ENCODE results near the gene RBM47. TPM values are rescaled to one million over a fixed set of nuclear protein-coding genes. Genes with fewer than 3 reads are reported as not detected.

RBM47 gene
- total and polyA plus RNA-seq, 2 donors (not counting 1 experiment from before 2014, with no cell fraction given): 0.14 to 1.8 TPM

GRCh38 chr4:40378619-40379018 is 251.0 kb downstream of the RBM47 start:
- no peak for DNase-seq (ENCODE audit: low read depth in 2 of 2)
- Histone ChIP-seq H3K79me2 (ENCODE audit: control insufficient read depth, insufficient read depth, low read length) (no peaks in the 10 kb centered on the region), H3K27me3 (ENCODE audit: control insufficient read depth, insufficient read depth, low read length) (no peaks in the 10 kb centered on the region), H2AFZ (ENCODE audit: low read length) (no peak overlapping the region), H3K4me3 (replicated peaks in 1 of 4; ENCODE audit: control extremely low read depth in 1 of 4, insufficient read depth in 1 of 4, low read depth in 3 of 4, low read length in 4 of 4) (no peak overlapping the region), H3K9me3 (ENCODE audit: control insufficient read depth, insufficient read depth, low read depth, low read length) (no peaks in the 10 kb centered on the region), H4K20me1 (ENCODE audit: control insufficient read depth, extremely low read depth, insufficient read depth, low read length) (no peaks in the 10 kb centered on the region), H3K36me3 (ENCODE audit: control insufficient read depth, insufficient read depth, low read length) (no peaks in the 10 kb centered on the region), H3K4me2 (ENCODE audit: extremely low read depth, insufficient read depth, low read length) (no peak overlapping the region), H3K9ac (ENCODE audit: insufficient read depth, low read length) (no peak overlapping the region), H3K27ac (ENCODE audit: insufficient read depth, low read length) (no peak overlapping the region), H3K4me1 (ENCODE audit: control insufficient read depth, extremely low read depth, insufficient read depth, low read length) (no peaks in the 10 kb centered on the region)
- no peak for TF ChIP-seq CTCF (conservative IDR thresholded peaks at IDR 0.05 in 1 of 2, IDR thresholded peaks at IDR 0.05 in 1 of 2; ENCODE audit: low read depth in 1 of 2, low read length in 2 of 2)
- TF ChIP-seq EZH2 (IDR thresholded peaks at IDR 0.05; ENCODE audit: low read length, missing control alignments): no peak

DNA sequence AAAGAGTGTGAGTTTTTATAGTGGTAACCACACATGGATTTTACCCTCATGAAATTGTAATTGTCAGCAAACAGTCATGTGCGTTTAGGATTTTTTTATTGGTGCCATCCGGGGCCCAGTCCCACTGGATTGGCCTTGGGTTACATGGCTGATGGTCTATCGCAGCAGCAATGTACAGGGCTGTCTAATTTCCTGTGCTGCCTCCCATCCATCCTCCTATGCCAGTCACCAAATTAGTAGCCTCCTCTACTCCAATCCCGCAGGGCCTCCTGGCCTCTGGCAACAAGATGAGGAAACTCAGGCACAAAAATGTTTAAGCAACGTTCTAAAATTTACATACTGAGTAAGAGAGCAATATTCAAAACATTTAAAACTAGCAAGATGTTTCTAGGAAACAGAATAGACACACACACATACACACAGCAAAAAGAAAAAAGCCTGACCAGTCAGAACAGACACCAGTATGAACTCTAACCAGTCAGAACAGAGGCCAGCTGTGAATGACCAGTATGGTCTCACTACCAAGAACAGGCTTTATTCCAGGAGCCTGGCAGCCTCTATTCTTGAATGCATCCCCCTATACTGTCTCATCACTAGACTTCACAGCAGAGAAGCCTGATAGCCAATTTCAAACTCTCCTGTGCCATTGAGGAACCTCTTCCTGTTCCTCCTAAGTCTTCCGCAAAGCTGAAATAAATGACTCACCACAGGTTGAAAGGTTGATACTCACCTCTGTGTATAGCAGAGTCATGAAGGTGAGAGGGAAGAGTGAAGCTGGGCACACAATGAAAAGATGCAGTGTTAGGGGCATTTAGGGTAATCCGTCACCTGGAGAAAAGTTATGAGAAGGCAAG is 251.9 kb downstream of the RBM47 start:
- TF ChIP-seq EZH2 (IDR thresholded peaks at IDR 0.05; ENCODE audit: low read length, missing control alignments) (no peak), CTCF (conservative IDR thresholded peaks at IDR 0.05 in 1 of 2, IDR thresholded peaks at IDR 0.05 in 1 of 2; ENCODE audit: low read depth in 1 of 2, low read length in 2 of 2) (no peak)
- Histone ChIP-seq H3K9ac (ENCODE audit: insufficient read depth, low read length) (no peak overlapping the region), H2AFZ (ENCODE audit: low read length) (no peak overlapping the region), H3K27me3 (ENCODE audit: control insufficient read depth, insufficient read depth, low read length) (no peaks in the 10 kb centered on the region), H4K20me1 (ENCODE audit: control insufficient read depth, extremely low read depth, insufficient read depth, low read length) (no peaks in the 10 kb centered on the region), H3K79me2 (ENCODE audit: control insufficient read depth, insufficient read depth, low read length) (no peaks in the 10 kb centered on the region), H3K4me1 (ENCODE audit: control insufficient read depth, extremely low read depth, insufficient read depth, low read length) (no peaks in the 10 kb centered on the region), H3K36me3 (ENCODE audit: control insufficient read depth, insufficient read depth, low read length) (no peaks in the 10 kb centered on the region), H3K27ac (ENCODE audit: insufficient read depth, low read length) (no peak overlapping the region), H3K9me3 (ENCODE audit: control insufficient read depth, insufficient read depth, low read depth, low read length) (no peaks in the 10 kb centered on the region), H3K4me2 (ENCODE audit: extremely low read depth, insufficient read depth, low read length) (no peak overlapping the region), H3K4me3 (replicated peaks in 1 of 4; ENCODE audit: control extremely low read depth in 1 of 4, insufficient read depth in 1 of 4, low read depth in 3 of 4, low read length in 4 of 4) (no peak overlapping the region)
- peak; percentile 8 to 31 for DNase-seq (ENCODE audit: low read depth in 2 of 2)

DNA sequence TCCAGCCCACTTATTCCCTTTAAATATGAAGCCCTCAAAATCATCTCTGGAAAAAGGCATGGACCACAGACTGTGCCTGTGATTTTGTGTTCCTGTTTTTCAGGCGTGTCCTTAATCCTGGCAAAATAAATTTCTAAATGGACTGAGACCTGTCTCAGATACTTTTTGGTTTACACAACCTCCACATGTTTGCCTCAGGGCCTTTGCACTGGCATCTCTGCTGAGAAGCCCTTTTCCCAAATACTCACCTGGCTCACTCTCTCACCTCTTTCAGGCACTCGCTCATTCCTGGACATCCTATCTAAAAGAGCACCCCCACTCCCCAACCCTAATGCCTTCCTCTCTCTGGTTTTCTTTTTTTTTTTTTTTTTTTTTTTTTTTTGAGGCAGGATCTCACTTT is 254.0 kb downstream of the RBM47 start:
- no peaks in the 10 kb centered on the region for H4K20me1 ChIP-seq (ENCODE audit: control insufficient read depth, extremely low read depth, insufficient read depth, low read length)
- H3K27me3 ChIP-seq (ENCODE audit: control insufficient read depth, insufficient read depth, low read length): no peaks in the 10 kb centered on the region
- H3K36me3 ChIP-seq (ENCODE audit: control insufficient read depth, insufficient read depth, low read length): no peaks in the 10 kb centered on the region
- DNase-seq (ENCODE audit: low read depth in 2 of 2): no peak
- no peak overlapping the region for H3K4me3 ChIP-seq (replicated peaks in 1 of 4; ENCODE audit: control extremely low read depth in 1 of 4, insufficient read depth in 1 of 4, low read depth in 3 of 4, low read length in 4 of 4)
- no peaks in the 10 kb centered on the region for H3K9me3 ChIP-seq (ENCODE audit: control insufficient read depth, insufficient read depth, low read depth, low read length)
- H3K27ac ChIP-seq (ENCODE audit: insufficient read depth, low read length): no peak overlapping the region
- H3K79me2 ChIP-seq (ENCODE audit: control insufficient read depth, insufficient read depth, low read length): no peaks in the 10 kb centered on the region
- no peaks in the 10 kb centered on the region for H3K4me1 ChIP-seq (ENCODE audit: control insufficient read depth, extremely low read depth, insufficient read depth, low read length)
- TF ChIP-seq CTCF (conservative IDR thresholded peaks at IDR 0.05 in 1 of 2, IDR thresholded peaks at IDR 0.05 in 1 of 2; ENCODE audit: low read depth in 1 of 2, low read length in 2 of 2) (no peak), EZH2 (IDR thresholded peaks at IDR 0.05; ENCODE audit: low read length, missing control alignments) (no peak)
- no peak overlapping the region for H2AFZ ChIP-seq (ENCODE audit: low read length)
- H3K4me2 ChIP-seq (ENCODE audit: extremely low read depth, insufficient read depth, low read length): no peak overlapping the region
- no peak overlapping the region for H3K9ac ChIP-seq (ENCODE audit: insufficient read depth, low read length)
